ENCODE results near the gene FOS. TPM values are rescaled to one million over a fixed set of nuclear protein-coding genes. Genes with fewer than 3 reads are reported as not detected.
A peak's percentile ranks its signal among the peaks of the same experiment; 100 is the strongest.

FOS gene
- total and polyA plus RNA-seq, 5 donors from 2014 or later = 56.8 to 1,673 (median 119) TPM

- ATAC-seq (ENCODE audit: low read depth in 2 of 2) = peak in 1 of 2 donors; percentile 26
- H3K27me3 ChIP-seq (ENCODE audit: control insufficient read depth, insufficient read depth, low read length) = peaks cover 8% of the 10 kb centered on the region
- Mint-ChIP-seq H3K4me3 (peak overlapping the region in 1 of 4 donors; percentile 86), H3K36me3 (peaks cover 10% of the 10 kb centered on the region), H3K27me3 (peaks cover 69% of the 10 kb centered on the region), H3K9me3 (peaks cover 0 to 3% (median 0%) of the 10 kb centered on the region in 7 donors), H3K27ac (peak overlapping the region in 1 of 3 donors; percentile 26), H3K4me1 (peaks cover 0 to 18% (median 16%) of the 10 kb centered on the region in 4 donors)
- no peaks in the 10 kb centered on the region for H3K9me3 ChIP-seq (ENCODE audit: control insufficient read depth in 2 of 2, low read length in 2 of 2)
- H3K27ac ChIP-seq (ENCODE audit: insufficient read depth, low read length, poor library complexity, severe bottlenecking) = no peak overlapping the region
- peaks cover 13% of the 10 kb centered on the region for H3K4me1 ChIP-seq (ENCODE audit: control insufficient read depth, insufficient read depth, low read length, poor library complexity, severe bottlenecking)
- no peak overlapping the region for H3K4me3 ChIP-seq (ENCODE audit: low read depth, low read length)
- peaks cover 18% of the 10 kb centered on the region for H3K36me3 ChIP-seq (ENCODE audit: control insufficient read depth, insufficient read depth, low read length)
- DNase-seq = peak in 1 of 3 donors; percentile 41
These were observed 5.4 kb downstream of the FOS start for GRCh38 chr14:75283833-75284563.

GRCh38 chr14:75285331-75285730 lies 6.7 kb downstream of the FOS start:
- Histone ChIP-seq H3K27me3 (ENCODE audit: control insufficient read depth, insufficient read depth, low read length) (peaks cover 15% of the 10 kb centered on the region), H3K4me3 (ENCODE audit: low read depth, low read length) (no peak overlapping the region), H3K9me3 (ENCODE audit: control insufficient read depth in 2 of 2, low read length in 2 of 2) (no peaks in the 10 kb centered on the region), H3K27ac (ENCODE audit: insufficient read depth, low read length, poor library complexity, severe bottlenecking) (no peak overlapping the region), H3K4me1 (ENCODE audit: control insufficient read depth, insufficient read depth, low read length, poor library complexity, severe bottlenecking) (no peaks in the 10 kb centered on the region), H3K36me3 (ENCODE audit: control insufficient read depth, insufficient read depth, low read length) (peaks cover 10% of the 10 kb centered on the region)
- H3K36me3 Mint-ChIP-seq = peaks cover 6% of the 10 kb centered on the region
- peaks cover 71% of the 10 kb centered on the region for H3K27me3 Mint-ChIP-seq
- peak overlapping the region in 1 of 4 donors; percentile 15 for H3K4me3 Mint-ChIP-seq
- H3K9me3 Mint-ChIP-seq = no peaks in the 10 kb centered on the region
- H3K4me1 Mint-ChIP-seq = peaks cover 0 to 12% (median 4%) of the 10 kb centered on the region in 4 donors
- no peak overlapping the region for H3K27ac Mint-ChIP-seq
- ATAC-seq (ENCODE audit: low read depth in 2 of 2) = no peak
- no peak for DNase-seq

- Mint-ChIP-seq H3K4me3 (peak overlapping the region in 1 of 4 donors; percentile 64), H3K4me1 (peaks cover 0 to 6% (median under 1%) of the 10 kb centered on the region in 4 donors), H3K27me3 (peaks cover 68% of the 10 kb centered on the region), H3K27ac (peak overlapping the region in 1 of 3 donors; percentile 44), H3K9me3 (no peaks in the 10 kb centered on the region), H3K36me3 (peaks cover 4% of the 10 kb centered on the region)
- H3K27me3 ChIP-seq (ENCODE audit: control insufficient read depth, insufficient read depth, low read length) = peaks cover 23% of the 10 kb centered on the region
- no peaks in the 10 kb centered on the region for H3K4me1 ChIP-seq (ENCODE audit: control insufficient read depth, insufficient read depth, low read length, poor library complexity, severe bottlenecking)
- no peak overlapping the region for H3K27ac ChIP-seq (ENCODE audit: insufficient read depth, low read length, poor library complexity, severe bottlenecking)
- no peaks in the 10 kb centered on the region for H3K9me3 ChIP-seq (ENCODE audit: control insufficient read depth in 2 of 2, low read length in 2 of 2)
- peaks cover under 1% of the 10 kb centered on the region for H3K36me3 ChIP-seq (ENCODE audit: control insufficient read depth, insufficient read depth, low read length)
- DNase-seq (no peak), ATAC-seq (ENCODE audit: low read depth in 2 of 2) (no peak)
- H3K4me3 ChIP-seq (ENCODE audit: low read depth, low read length) = no peak overlapping the region
These were observed 7.7 kb downstream of the FOS start for GRCh38 chr14:75286313-75286712.

- Mint-ChIP-seq H3K27ac (peak overlapping the region in 2 of 3 donors; percentile 1 to 32), H3K27me3 (peaks cover 52% of the 10 kb centered on the region)
- ATAC-seq (ENCODE audit: low read depth in 2 of 2) = no peak
These were observed 11.3 kb downstream of the FOS start for GRCh38 chr14:75289840-75290388.

GRCh38 chr14:75290851-75291250 lies 12.2 kb downstream of the FOS start:
- DNase-seq = no peak
- ATAC-seq (ENCODE audit: low read depth in 2 of 2) = no peak
- Histone ChIP-seq H3K27ac (ENCODE audit: insufficient read depth, low read length, poor library complexity, severe bottlenecking) (no peak overlapping the region), H3K9me3 (ENCODE audit: control insufficient read depth in 2 of 2, low read length in 2 of 2) (no peaks in the 10 kb centered on the region), H3K27me3 (ENCODE audit: control insufficient read depth, insufficient read depth, low read length) (peaks cover 21% of the 10 kb centered on the region), H3K36me3 (ENCODE audit: control insufficient read depth, insufficient read depth, low read length) (no peaks in the 10 kb centered on the region), H3K4me1 (ENCODE audit: control insufficient read depth, insufficient read depth, low read length, poor library complexity, severe bottlenecking) (peaks cover 24% of the 10 kb centered on the region), H3K4me3 (ENCODE audit: low read depth, low read length) (no peak overlapping the region)
- peaks cover 47% of the 10 kb centered on the region for H3K27me3 Mint-ChIP-seq
- H3K4me1 Mint-ChIP-seq = peaks cover 0 to 17% (median 9%) of the 10 kb centered on the region in 4 donors
- no peaks in the 10 kb centered on the region for H3K9me3 Mint-ChIP-seq
- peak overlapping the region in 1 of 4 donors; percentile 37 for H3K4me3 Mint-ChIP-seq
- H3K27ac Mint-ChIP-seq = peak overlapping the region in 1 of 3 donors; percentile 85
- H3K36me3 Mint-ChIP-seq = no peaks in the 10 kb centered on the region

More at GRCh38 chr14:75289840-75290388, 11.3 kb downstream of the FOS start:
- no peaks in the 10 kb centered on the region for H3K9me3 ChIP-seq (ENCODE audit: control insufficient read depth in 2 of 2, low read length in 2 of 2)
- no peaks in the 10 kb centered on the region for H3K36me3 Mint-ChIP-seq
- H3K27ac ChIP-seq (ENCODE audit: insufficient read depth, low read length, poor library complexity, severe bottlenecking) = no peak overlapping the region
- no peak for DNase-seq
- H3K4me1 Mint-ChIP-seq = peaks cover 0 to 8% (median 2%) of the 10 kb centered on the region in 4 donors
- peaks cover 21% of the 10 kb centered on the region for H3K27me3 ChIP-seq (ENCODE audit: control insufficient read depth, insufficient read depth, low read length)
- peaks cover 14% of the 10 kb centered on the region for H3K4me1 ChIP-seq (ENCODE audit: control insufficient read depth, insufficient read depth, low read length, poor library complexity, severe bottlenecking)
- no peak overlapping the region for H3K4me3 ChIP-seq (ENCODE audit: low read depth, low read length)
- H3K9me3 Mint-ChIP-seq = no peaks in the 10 kb centered on the region
- H3K36me3 ChIP-seq (ENCODE audit: control insufficient read depth, insufficient read depth, low read length) = no peaks in the 10 kb centered on the region
- peak overlapping the region in 1 of 4 donors; percentile 32 for H3K4me3 Mint-ChIP-seq

- H3K4me3 Mint-ChIP-seq = peak overlapping the region in 1 of 4 donors; percentile 37
- H3K4me3 ChIP-seq (ENCODE audit: low read depth, low read length) = no peak overlapping the region
- peaks cover 0 to 22% (median 14%) of the 10 kb centered on the region in 4 donors for H3K4me1 Mint-ChIP-seq
- peaks cover 28% of the 10 kb centered on the region for H3K4me1 ChIP-seq (ENCODE audit: control insufficient read depth, insufficient read depth, low read length, poor library complexity, severe bottlenecking)
- peaks cover 46% of the 10 kb centered on the region for H3K27me3 Mint-ChIP-seq
- no peaks in the 10 kb centered on the region for H3K36me3 Mint-ChIP-seq
- no peaks in the 10 kb centered on the region for H3K9me3 ChIP-seq (ENCODE audit: control insufficient read depth in 2 of 2, low read length in 2 of 2)
- H3K9me3 Mint-ChIP-seq = no peaks in the 10 kb centered on the region
- no peak overlapping the region for H3K27ac ChIP-seq (ENCODE audit: insufficient read depth, low read length, poor library complexity, severe bottlenecking)
- DNase-seq = no peak
- H3K27me3 ChIP-seq (ENCODE audit: control insufficient read depth, insufficient read depth, low read length) = peaks cover 21% of the 10 kb centered on the region
- no peak for ATAC-seq (ENCODE audit: low read depth in 2 of 2)
- no peaks in the 10 kb centered on the region for H3K36me3 ChIP-seq (ENCODE audit: control insufficient read depth, insufficient read depth, low read length)
- peak overlapping the region in 1 of 3 donors; percentile 85 for H3K27ac Mint-ChIP-seq
These were observed 12.7 kb downstream of the FOS start for GRCh38 chr14:75291331-75291730.

GRCh38 chr14:75292101-75292563 lies 13.5 kb downstream of the FOS start:
- Histone ChIP-seq H3K36me3 (ENCODE audit: control insufficient read depth, insufficient read depth, low read length) (no peaks in the 10 kb centered on the region), H3K4me3 (ENCODE audit: low read depth, low read length) (no peak overlapping the region), H3K4me1 (ENCODE audit: control insufficient read depth, insufficient read depth, low read length, poor library complexity, severe bottlenecking) (peaks cover 29% of the 10 kb centered on the region), H3K27ac (ENCODE audit: insufficient read depth, low read length, poor library complexity, severe bottlenecking) (no peak overlapping the region), H3K9me3 (ENCODE audit: control insufficient read depth in 2 of 2, low read length in 2 of 2) (no peaks in the 10 kb centered on the region), H3K27me3 (ENCODE audit: control insufficient read depth, insufficient read depth, low read length) (peaks cover 20% of the 10 kb centered on the region)
- Mint-ChIP-seq H3K9me3 (no peaks in the 10 kb centered on the region), H3K27ac (peak overlapping the region in 2 of 3 donors; percentile 31 to 92), H3K27me3 (peaks cover 39% of the 10 kb centered on the region), H3K36me3 (no peaks in the 10 kb centered on the region), H3K4me3 (no peak overlapping the region), H3K4me1 (peaks cover 0 to 23% (median 15%) of the 10 kb centered on the region in 4 donors)
- DNase-seq (no peak), ATAC-seq (ENCODE audit: low read depth in 2 of 2) (no peak)
